Osteocyte (in vitro differentiated cells): ENCODE results near the gene PSMA4. TPM values are rescaled to one million over a fixed set of nuclear protein-coding genes. Genes with fewer than 3 reads are reported as not detected.

Experiments used
- DNase-seq: peaks from one replicate; pipeline ENCODE4 v3.0.0; 2021; ENCODE audit warnings: mixed read lengths; ENCODE audit not compliant: unreplicated experiment; ENCODE audit errors: extremely low spot score
- H3K27ac Mint-ChIP-seq: one replicate; pipeline ENCODE4 v1.8.0; 2021; ENCODE audit warnings: mild to moderate bottlenecking, mixed read lengths; ENCODE audit not compliant: unreplicated experiment
- H3K27me3 Mint-ChIP-seq: one replicate; pipeline ENCODE4 v1.8.0; 2021; ENCODE audit warnings: mixed read lengths; ENCODE audit not compliant: unreplicated experiment
- H3K36me3 Mint-ChIP-seq: one replicate; pipeline ENCODE4 v1.8.0; 2021; ENCODE audit warnings: mixed read lengths; ENCODE audit not compliant: unreplicated experiment
- H3K4me1 Mint-ChIP-seq: one replicate; pipeline ENCODE4 v1.8.0; 2021; ENCODE audit warnings: mixed read lengths; ENCODE audit not compliant: unreplicated experiment
- H3K4me3 Mint-ChIP-seq: one replicate; pipeline ENCODE4 v1.8.0; 2021; ENCODE audit warnings: mild to moderate bottlenecking, moderate library complexity, mixed read lengths; ENCODE audit not compliant: unreplicated experiment
- H3K9me3 Mint-ChIP-seq: one replicate; pipeline ENCODE4 v1.8.0; 2021; ENCODE audit warnings: mixed read lengths; ENCODE audit not compliant: unreplicated experiment
- CTCF ChIP-seq: fragments of 200-600 bp; sonication (generic); IDR thresholded peaks from 2 replicates; pipeline ENCODE4 v1.5.0; 2021; ENCODE audit warnings: antibody characterized with exemption, mild to moderate bottlenecking, moderate library complexity
- total RNA-seq: library from RNA; stranded (reverse); gene quantifications from 2 replicates; pipeline ENCODE4 v1.2.1, GENCODE V29; 2021

Gene PSMA4
- total RNA-seq, 1 donor from 2014 or later = 183 TPM

DNA sequence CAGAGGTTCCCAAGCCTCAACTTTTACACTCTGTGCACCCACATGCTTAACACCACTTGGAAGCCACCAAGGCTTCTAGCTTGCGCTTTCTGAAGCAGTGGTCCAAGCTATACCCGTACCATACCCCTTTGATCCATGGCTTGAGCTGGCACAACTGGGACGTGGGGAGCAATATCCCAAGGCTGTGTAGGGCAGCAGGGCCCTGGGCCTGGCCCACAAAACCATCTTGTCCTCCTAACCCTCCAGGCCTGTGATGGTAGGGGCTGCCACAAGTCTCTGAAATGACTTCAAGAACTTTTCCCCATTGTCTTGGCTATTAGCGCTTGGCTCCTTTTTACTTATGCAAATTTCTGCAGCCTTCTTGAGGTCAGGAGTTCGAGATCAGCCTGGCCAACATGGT, 16.0 kb upstream of the PSMA4 start:
- no peak for DNase-seq
- TF ChIP-seq CTCF = no peak
- H3K4me3 Mint-ChIP-seq = no peak overlapping the region
- peaks cover 2% of the 10 kb centered on the region for H3K36me3 Mint-ChIP-seq
- no peak overlapping the region for H3K27ac Mint-ChIP-seq
- no peaks in the 10 kb centered on the region for H3K4me1 Mint-ChIP-seq
- H3K27me3 Mint-ChIP-seq = no peaks in the 10 kb centered on the region
- H3K9me3 Mint-ChIP-seq = no peaks in the 10 kb centered on the region

DNA sequence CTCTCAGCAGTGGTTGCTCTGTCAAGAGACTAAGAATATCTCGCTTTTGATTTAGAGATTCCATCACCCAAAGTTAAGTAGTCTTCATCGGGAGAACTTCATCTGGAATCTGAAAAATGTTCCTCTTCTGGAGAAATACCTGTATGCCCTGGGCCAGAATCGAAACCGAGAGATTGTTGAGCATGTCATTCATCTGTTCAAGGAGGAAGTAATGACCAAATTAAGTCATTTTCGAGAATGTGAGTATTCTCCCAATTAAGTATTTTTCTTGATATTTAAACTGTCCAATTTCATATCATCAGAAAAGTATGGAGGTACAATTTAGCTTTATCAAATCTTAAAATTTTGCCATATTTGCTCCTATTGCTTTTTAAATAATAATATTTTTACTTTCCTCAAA, 12.9 kb upstream of the PSMA4 start:
- H3K27me3 Mint-ChIP-seq = no peaks in the 10 kb centered on the region
- no peak overlapping the region for H3K4me3 Mint-ChIP-seq
- H3K36me3 Mint-ChIP-seq = peaks cover 2% of the 10 kb centered on the region
- TF ChIP-seq CTCF = no peak
- DNase-seq = no peak
- H3K27ac Mint-ChIP-seq = no peak overlapping the region
- no peaks in the 10 kb centered on the region for H3K9me3 Mint-ChIP-seq
- no peaks in the 10 kb centered on the region for H3K4me1 Mint-ChIP-seq

DNA sequence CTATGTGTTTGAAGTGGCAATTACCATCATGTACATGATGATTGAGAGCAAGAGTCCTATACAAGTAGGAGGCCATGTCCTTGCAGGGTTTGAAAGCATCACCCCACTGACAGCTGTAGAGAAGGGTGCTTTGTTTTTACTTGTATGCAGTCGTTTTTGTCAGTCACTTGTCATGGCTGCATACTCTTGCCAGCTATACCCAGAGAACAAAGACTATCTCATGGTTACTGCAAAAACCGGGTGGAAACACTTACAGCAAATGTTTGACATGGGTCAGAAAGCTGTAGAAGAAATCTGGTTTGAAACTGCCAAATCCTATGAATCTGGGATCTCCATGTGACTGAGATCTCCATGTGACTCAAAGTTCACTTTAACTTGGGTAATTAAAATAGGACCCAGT, 6.9 kb upstream of the PSMA4 start:
- Mint-ChIP-seq H3K27ac (no peak overlapping the region), H3K9me3 (no peaks in the 10 kb centered on the region), H3K4me1 (no peaks in the 10 kb centered on the region), H3K4me3 (no peak overlapping the region), H3K27me3 (no peaks in the 10 kb centered on the region), H3K36me3 (no peaks in the 10 kb centered on the region)
- DNase-seq = no peak
- no peak for TF ChIP-seq CTCF

GRCh38 chr15:78536134-78536533, 4.1 kb upstream of the PSMA4 start:
- no peak for DNase-seq
- Mint-ChIP-seq H3K4me3 (no peak overlapping the region), H3K9me3 (no peaks in the 10 kb centered on the region), H3K27ac (no peak overlapping the region), H3K27me3 (no peaks in the 10 kb centered on the region), H3K36me3 (no peaks in the 10 kb centered on the region), H3K4me1 (peaks cover 6% of the 10 kb centered on the region)
- no peak for TF ChIP-seq CTCF

GRCh38 chr15:78537266-78537905, 2.9 kb upstream of the PSMA4 start:
- H3K36me3 Mint-ChIP-seq = peaks cover 3% of the 10 kb centered on the region
- H3K4me1 Mint-ChIP-seq = peaks cover 17% of the 10 kb centered on the region
- H3K27ac Mint-ChIP-seq = no peak overlapping the region
- H3K27me3 Mint-ChIP-seq = no peaks in the 10 kb centered on the region
- H3K4me3 Mint-ChIP-seq = no peak overlapping the region
- DNase-seq = no peak
- no peaks in the 10 kb centered on the region for H3K9me3 Mint-ChIP-seq
- no peak for TF ChIP-seq CTCF
